HG03039 (cell line): ENCODE measurements around the gene C1QB.

Experiments
- ATAC-seq: cut with Tn5 transposase; IDR thresholded peaks from one replicate; pipeline ENCODE4 v1.9.1; 2021; ENCODE audit warnings: mild to moderate bottlenecking, moderate library complexity; ENCODE audit not compliant: unreplicated experiment

C1QB gene

DNA sequence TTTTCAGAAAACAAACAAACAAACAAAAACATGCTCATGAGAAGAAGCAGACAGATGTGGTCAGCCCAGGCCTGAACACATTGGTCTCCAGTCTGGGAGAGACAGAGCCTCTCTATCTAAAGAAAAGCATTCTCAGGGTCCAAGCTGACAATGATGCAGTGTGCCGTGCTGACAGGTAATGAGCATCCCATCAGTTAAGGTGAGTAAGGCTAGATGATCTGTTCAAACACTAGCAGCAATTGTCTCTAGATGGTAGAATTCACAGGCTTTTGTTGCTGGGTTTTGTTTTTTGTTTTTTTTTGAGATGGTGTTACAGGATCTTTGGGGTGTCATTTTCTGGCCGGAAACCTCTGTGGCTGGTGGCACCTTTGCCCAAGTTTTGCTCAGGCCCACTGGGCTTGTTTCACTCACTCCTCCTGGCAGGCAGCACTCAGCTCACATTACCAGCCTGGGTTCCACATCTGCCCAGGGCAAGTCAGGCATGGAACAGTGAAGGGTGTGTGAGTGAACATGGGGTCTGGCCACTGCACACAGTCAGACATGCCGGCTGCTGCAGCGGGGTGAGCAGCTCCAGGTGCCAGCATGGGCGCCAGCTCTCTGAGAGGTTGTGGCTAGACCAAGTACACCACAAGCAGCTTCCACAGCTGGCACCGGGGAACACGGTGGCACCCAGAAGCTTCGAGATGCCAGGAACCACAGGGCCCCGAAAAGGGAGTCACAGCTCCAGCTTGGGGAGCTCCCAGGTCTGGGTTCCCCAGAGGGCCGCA is 19.2 kb upstream of the C1QB start:
- no peak for ATAC-seq

DNA sequence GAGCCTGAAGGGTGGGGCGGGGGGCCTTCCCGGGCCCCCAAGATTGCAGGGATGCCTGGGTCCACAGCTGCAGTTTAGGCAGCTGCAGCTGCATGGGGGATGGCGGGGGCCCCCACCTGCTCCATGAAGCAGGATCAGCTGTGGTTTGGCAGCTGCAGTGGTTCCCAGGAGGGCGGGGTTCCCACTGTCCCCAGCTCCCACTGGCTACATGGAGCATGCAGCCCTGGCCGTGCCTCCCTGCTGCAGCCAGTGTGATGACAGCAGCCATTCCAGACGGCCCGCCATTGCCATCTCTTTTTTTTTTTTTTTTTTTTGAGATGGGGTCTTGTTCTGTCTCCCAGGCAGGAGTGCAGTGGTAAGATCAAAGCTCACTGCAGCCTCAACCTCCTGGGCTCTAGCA is 17.6 kb upstream of the C1QB start:
- no peak for ATAC-seq

DNA sequence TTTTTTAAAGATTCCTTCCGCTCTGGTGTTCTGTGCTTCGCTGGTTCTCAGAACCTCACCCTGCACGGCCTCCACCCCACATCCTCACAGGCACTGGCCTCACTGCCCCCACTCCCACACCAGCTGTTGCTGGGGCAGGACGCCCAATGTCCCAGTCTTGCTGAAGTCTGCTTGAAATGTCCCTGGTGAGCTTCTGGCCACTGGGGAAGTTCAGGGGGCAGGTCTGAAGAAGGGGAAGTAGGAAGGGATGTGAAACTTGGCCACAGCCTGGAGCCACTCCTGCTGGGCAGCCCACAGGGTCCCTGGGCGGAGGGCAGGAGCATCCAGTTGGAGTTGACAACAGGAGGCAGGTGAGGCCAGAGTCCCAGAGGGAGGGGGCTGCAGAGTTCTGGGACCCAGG is 16.7 kb upstream of the C1QB start, which contains the start of gene C1QA:
TSS of gene C1QA (plus strand) at position 276 of the 400 bp plus-strand sequence. CDS start 989 bp downstream, outside the sequence.
- ATAC-seq, result no peak

DNA sequence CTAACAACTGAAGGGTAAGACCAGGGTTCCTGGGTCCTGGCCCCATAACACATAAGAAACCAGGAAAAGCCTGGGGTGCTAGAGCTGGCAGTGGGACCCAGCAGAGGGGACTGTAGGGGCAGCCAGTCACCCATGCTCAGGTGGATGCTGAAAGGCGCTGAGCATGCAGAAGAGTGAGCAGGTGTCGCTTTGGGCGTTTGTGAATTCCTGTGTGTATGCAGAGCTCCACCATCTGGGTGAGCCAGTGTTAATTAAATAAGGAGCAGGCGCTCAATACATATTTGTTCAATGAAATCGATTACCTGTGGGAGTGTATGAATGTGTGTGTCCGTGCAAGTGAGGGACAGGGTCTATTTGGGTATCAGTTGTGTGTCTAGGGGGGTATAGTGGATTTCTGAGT is 16.1 kb upstream of the C1QB start:
- ATAC-seq, result no peak

GRCh38 chr1:22637907-22638445 is 15.1 kb upstream of the C1QB start:
- no peak for ATAC-seq

DNA sequence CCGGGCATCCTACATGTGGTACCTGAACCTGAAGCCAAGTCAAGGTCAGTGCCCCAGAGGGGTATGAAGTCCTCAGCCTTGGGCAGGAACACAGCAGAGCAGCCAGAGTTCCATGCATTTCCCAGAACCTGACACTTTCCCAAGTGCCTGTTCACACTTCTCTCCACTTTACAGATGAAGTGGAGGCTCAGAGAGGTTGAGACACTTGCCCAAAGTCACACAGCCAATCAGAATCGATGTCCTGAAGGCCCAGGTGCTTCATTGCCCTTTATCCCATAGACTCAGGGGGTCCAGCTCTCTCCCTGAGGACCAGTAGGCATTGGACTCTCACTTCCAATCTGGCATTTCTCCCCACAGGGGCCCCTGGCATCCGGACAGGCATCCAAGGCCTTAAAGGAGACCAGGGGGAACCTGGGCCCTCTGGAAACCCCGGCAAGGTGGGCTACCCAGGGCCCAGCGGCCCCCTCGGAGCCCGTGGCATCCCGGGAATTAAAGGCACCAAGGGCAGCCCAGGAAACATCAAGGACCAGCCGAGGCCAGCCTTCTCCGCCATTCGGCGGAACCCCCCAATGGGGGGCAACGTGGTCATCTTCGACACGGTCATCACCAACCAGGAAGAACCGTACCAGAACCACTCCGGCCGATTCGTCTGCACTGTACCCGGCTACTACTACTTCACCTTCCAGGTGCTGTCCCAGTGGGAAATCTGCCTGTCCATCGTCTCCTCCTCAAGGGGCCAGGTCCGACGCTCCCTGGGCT is 14.4 kb upstream of the C1QB start:
- no peak for ATAC-seq

GRCh38 chr1:22639286-22639685 is 13.8 kb upstream of the C1QB start:
- ATAC-seq, result no peak

DNA sequence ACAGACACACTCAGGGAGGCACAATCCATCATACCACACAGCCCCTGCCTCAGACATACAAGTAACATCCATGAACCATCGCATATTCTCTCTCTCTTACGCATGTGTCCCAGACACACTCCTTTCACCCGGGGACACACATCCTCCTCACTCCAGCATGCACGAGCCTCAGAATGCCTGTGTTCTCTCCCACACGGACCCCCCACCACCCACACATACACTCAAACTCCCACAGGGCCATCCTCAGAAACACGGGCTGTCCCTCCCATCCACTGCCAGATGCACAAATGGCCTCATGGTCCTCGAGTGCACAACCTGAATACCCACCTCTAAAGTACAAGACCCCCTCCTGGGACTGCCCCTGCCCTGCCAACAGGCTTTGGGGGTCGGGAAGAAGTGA is 11.8 kb upstream of the C1QB start:
- ATAC-seq, result no peak

- no peak for ATAC-seq
Measured at GRCh38 chr1:22641906-22642636, 11.0 kb upstream of the C1QB start.

DNA sequence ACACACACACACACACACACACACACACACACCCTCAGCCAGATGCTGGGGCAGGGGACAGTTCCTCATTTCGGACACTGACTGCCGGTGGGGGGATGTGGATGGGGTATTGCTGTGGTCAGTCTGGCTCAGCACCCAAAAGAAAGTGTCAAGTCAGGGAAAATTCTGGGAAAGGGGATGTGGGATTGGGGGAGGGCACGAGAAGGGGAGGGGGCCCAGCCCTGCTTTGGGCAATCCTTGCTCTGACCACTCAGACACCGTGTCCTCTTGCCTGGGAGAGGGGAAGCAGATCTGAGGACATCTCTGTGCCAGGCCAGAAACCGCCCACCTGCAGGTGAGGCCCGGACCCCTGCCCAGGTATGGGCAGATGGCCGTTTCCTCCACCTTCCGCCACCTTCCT is 9.7 kb upstream of the C1QB start, which contains the start of gene C1QC:
TSS of gene C1QC (plus strand) at position 253 of the 400 bp plus-strand sequence. CDS start 391 bp downstream, outside the sequence.
- ATAC-seq, result no peak

DNA sequence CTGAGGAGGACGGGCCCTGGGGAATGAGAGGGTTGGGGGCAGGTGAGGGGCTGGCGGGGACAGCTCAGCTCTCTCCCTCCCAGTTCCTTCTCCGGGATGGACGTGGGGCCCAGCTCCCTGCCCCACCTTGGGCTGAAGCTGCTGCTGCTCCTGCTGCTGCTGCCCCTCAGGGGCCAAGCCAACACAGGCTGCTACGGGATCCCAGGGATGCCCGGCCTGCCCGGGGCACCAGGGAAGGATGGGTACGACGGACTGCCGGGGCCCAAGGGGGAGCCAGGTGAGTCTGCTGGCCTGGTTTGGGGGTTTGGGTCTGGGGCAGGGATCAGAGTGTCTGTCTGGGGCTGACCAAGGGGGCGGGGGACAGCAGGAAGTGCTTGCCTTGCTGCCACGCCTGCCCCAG is 9.1 kb upstream of the C1QB start:
- no peak for ATAC-seq

DNA sequence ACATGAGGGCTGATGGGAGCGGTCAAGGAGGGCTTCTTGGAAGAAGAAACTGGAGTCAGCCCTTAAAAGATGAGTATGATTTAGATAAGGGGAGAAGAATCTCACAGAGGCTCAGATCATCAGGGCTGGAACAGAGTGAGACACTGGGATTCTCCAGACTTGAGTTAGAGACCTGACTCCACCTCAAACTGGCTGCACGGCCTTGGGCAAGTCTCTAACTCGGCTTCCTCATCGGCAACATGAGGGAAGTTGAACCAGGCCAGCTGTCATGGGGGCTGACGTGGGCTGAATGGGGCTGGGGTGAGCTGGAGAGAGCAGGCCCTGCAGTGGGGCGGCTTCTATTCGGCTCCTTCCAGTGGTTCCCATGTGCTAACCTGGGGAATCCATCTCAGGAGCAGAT is 7.1 kb upstream of the C1QB start:
- ATAC-seq, result no peak

- no peak for ATAC-seq
Measured at GRCh38 chr1:22646384-22646783, 6.7 kb upstream of the C1QB start.

- no peak for ATAC-seq
Measured at GRCh38 chr1:22650089-22650693, 2.8 kb upstream of the C1QB start.

DNA sequence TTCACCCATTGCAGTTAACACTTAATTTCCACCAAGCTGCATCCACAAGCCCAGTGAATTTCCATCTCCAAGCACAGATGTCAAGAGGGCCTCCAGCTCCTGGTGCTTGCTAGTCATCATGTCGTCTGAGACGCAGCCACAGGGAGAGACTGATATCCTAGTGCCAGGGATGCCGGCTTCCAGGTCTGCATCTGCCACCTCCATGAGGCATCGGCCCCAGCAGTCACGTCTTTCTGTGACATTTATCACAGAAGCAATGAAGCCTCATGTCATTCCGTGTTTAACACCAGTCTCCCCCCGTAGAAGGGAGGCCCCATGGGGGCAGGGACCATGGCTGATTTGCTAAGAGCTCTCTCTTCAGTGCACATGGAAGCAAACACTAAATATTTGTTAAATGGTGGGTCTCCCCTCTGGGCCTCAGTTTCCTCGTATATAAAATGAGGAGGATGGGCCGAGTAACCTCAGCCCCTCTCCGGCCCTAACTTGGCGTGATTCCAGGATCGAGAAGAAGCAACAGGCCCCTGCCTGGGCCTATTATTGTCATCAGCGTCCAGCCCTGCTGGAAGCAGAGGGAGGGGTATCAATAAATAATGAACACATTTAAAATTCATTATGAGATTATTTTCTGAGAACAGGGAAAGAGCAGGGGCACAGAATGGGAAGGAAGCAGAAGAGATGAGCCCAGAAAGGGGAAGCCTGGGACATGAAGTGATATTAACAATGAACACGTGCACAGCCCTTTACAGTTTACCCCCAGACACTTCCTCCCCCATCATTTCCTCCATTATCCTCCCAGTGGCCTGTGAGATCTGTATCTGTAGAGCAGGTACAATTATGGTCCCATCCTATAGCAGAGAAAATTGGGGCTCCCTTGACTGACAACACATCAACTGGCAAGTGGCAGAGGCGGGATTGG is 837 bp upstream of the C1QB start:
- no peak for ATAC-seq

- no peak for ATAC-seq
Measured at GRCh38 chr1:22654692-22655091, 1.7 kb downstream of the C1QB start.

GRCh38 chr1:22658385-22659163 is 5.5 kb downstream of the C1QB start:
- no peak for ATAC-seq

DNA sequence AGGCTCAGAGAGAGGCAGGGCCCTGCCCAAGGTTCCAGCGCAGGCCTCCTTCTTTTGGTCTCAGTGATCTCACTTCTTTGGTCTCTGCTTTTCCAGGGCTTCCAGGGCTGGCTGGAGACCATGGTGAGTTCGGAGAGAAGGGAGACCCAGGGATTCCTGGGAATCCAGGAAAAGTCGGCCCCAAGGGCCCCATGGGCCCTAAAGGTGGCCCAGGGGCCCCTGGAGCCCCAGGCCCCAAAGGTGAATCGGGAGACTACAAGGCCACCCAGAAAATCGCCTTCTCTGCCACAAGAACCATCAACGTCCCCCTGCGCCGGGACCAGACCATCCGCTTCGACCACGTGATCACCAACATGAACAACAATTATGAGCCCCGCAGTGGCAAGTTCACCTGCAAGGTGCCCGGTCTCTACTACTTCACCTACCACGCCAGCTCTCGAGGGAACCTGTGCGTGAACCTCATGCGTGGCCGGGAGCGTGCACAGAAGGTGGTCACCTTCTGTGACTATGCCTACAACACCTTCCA is 7.7 kb downstream of the C1QB start:
- ATAC-seq, result no peak

DNA sequence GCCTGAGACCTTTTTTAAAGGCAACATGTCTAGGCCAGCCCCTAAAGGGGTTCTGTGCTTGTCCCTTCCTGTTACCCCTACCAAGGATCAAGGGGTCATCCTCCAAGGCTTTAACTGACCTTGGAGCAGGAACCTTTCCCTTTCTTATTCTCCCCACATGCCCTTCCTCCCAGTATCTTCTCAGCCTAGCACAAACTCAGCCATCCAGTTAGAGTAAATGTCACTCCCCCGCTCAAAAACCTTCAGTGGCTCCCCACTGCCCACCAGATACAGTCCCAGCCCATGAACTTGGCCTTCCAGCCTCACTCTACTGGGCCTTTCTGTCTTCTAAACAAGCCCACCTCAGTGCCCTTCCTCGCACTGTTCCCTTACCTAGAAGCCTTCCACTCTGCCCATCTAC is 8.8 kb downstream of the C1QB start:
- ATAC-seq, result no peak
